ENCODE measurements around the gene COQ3.

The COQ3 gene, protein sequence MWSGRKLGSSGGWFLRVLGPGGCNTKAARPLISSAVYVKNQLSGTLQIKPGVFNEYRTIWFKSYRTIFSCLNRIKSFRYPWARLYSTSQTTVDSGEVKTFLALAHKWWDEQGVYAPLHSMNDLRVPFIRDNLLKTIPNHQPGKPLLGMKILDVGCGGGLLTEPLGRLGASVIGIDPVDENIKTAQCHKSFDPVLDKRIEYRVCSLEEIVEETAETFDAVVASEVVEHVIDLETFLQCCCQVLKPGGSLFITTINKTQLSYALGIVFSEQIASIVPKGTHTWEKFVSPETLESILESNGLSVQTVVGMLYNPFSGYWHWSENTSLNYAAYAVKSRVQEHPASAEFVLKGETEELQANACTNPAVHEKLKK

DNA sequence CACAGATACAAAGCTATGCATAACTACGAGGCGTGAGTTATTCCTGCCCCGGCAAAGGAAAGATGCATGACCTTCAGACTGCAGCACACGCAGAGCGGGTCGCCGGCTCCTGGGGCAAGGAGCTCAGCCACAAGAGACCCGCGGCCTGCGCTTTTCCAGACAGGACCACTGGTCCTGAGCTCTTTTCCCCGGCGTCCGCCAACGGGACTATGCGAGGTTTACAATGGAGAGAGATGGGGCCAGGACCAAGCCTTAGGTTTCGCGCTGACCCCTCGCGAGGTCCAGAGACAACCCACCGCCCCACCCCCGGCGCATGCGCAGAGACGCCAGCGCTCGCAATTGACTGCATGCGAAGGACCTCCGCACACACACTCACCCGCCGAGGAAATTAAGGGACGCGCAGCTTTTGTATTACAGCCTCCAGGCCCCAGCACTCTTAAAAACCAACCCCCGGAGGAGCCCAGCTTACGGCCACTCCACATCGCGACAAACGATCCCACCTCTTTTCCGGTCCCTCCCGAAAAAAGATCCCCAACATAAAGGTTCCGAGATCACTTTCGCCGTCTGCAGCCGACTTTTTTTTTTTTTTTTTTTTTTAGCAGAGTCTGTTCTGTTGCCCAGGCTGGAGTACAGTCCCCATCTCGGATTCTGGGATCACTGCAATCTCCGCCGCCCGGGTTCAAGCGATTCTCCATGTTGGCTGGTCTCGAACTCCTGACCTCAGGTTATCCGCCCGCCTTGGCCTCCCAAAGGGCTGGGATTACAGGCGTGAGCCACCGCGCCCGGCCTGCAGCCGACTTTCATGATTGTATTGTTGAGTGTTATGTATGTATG, at the start of gene COQ3:
TSS of gene COQ3 (minus strand) at position 498 of the 834 bp plus-strand sequence. CDS start at position 482, 16 bp downstream.
- peak; percentile 65 for DNase-seq

DNA sequence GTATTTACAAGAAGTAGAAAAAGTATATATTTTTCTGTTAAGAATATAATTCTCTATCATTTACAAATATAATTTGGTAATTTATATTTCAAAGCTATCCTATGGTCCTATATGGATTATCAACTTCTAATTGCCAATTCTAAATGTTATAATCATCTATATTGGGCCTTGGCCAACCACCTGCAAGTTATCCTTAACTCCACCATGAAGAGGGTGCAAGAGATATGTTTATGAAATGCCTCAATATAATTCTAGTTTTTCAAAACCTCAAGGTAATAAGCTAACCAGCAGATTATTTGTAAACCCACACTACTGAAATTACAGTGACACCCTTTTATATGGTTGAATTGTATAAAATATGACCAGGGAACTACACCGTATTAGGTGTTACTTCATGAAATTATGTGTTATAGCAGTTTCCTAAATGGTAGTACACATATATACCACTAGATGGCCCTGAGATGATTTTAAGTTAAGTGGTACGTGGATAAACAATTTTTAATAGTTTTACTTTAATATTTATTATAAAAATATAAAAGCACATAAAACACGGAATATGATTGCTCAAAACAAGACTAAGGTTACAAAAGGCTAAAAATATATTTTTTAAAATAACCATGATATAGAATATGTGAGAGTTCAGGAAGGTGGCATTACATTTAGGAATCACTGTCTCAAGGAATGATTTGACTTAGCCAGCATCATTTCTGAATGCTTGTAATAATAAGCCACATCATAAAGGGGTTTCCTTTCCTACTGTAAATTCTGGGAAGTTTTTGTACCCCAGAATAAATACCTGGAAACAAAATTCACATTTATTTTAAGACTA, 40.9 kb upstream of the COQ3 start:
- DNase-seq: no peak

DNA sequence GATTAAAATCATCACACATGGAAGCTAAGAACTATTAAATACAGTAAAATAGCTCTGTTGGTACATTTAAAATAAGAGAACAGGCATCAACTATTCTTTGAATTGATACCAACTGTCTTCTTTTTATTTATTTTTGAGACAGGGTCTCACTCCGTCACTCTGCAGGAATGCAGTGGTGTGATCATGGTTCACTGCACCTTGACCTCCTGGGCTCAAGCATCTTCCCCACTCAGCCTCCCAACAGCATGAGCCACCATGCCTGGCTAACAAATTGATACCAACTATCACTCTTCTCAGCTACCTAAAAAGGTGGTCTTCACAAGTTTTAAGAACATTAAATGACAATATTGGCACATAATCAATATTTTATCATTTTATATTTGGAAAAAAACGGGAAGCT, 38.9 kb upstream of the COQ3 start:
- no peak for DNase-seq

DNA sequence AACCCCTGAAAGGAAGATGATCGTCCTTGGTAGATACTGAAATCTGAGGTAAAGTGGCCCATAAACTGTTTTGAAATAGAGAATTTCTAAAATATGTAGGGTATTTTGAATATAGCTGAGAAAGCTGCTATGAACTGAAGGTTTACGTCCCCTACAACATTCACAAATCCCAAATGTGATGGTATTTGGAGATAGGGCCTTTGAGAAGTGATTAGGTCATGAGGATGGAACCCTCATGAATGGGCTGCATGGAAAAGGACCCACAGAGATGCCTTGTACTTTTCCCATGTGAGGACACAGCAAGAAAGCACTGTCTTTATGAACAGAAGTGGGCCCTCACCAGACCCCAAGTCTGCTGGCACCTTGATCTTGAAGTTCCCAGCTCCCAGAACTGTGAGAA, 37.9 kb upstream of the COQ3 start:
- DNase-seq: no peak

DNA sequence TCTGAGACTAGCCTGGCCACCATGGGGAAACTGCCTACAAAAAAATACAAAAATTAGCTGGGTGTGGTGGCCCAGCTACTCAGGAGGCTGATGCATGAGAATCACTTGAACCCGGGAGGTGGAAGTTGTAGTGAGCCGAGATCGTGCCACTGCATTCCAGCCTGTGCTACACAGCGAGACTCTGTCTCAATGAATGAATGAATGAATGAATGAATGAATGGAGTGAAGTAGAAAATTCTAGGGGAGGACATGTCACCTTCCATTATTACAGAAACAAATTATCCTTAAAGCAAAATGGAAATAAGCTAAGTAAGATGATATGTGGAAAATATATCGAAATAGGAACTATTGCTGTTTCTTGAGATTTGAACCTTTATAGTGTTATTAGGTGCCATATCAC, 34.0 kb upstream of the COQ3 start:
- DNase-seq: no peak

DNA sequence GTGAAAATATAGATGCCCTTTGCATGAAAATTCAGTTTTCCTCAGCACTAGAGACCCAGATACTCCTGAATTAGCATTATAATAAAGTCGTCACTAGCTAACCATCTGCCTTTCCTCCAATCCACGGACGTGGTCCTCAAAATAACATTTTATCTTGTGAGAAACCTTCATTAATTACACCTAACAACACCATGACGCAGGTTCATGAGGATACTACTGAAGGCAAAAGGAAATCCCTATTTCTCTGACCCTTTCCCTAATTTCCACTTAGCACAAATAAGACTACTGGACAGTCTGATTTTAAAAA, 32.4 kb upstream of the COQ3 start:
- DNase-seq: no peak

DNA sequence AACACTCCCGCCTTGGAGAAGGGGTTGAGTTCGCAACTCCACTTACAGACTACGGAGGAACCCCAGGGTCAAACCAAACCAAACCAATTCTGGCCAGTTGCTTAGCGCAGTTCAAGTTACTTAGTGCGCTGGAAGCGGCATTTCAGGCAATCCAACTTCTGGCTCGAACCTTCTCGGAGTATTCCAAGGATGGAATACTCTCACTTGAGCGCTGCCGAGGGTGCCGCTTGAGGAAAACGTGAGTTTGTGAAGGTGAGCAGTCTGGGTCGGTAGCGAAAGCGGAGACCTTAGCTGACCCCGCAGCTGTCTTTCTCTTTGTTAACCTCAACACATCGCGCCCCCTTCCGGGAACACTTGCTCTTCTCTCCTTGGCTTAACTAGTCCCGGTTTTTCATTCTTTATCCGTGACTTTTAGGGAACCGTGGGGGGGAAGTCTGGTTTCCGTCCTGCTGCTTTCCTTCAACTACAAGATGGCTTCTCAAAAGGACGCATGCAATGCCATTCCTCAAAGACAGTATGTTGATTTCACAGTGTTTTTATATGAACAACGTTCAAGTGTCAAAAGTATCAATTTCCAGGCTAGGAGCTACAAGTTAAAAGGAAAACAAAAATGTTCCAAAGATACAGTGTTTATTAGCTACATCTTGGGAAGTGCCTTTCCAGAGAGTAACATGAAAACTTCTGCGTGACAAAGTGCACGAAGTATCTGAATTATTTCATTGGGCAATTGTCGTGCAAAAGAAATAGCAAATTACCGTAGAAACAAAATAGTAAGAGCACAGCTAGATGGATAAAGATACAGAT, 31.9 kb upstream of the COQ3 start:
- DNase-seq: peak; percentile 59

DNA sequence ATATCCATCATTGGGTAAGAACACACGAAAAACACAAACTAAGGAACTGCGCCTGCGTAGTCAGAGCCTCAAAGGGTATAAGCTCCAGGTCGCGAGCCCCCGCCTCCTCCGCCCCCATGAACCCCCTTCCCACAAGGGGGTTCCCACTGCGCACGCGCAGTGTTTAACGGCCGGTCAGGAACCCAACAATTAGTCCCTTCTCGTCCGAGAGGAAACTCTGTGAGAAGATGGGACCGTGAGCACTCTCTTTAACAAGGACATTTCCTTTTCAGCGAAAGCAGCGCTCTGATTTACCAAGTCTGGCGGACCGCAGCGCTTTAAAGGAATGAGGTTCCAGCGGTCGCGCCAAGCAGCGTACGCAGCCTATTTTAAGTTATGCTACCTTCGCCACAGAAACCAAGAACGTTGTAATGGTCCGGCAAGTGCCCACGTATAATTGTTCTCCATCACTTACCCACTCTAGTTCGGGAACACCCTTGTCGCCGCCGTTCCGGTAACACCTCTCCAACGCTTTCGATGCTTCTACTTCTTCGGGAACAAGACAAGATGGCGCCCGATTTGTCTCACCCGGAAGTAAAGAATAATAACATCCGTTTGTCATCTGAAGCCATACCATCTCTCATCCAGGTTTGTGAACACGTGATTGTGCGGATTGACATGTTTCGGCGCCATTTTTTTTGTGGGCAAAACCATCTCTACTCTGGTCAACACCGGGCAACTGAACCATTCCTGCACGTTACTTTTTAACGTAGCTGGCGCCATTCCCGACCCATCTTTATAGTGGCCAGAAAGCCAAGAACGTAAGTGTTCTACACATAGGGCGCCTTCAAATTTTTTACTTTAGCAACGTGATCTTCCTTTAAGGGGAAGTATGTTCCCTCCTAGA, 31.0 kb upstream of the COQ3 start, which contains the start of gene PNISR:
TSS of gene PNISR (minus strand) at position 548 of the 886 bp plus-strand sequence. CDS start 10,649 bp downstream, outside the sequence.
- DNase-seq: peak; percentile 87

DNA sequence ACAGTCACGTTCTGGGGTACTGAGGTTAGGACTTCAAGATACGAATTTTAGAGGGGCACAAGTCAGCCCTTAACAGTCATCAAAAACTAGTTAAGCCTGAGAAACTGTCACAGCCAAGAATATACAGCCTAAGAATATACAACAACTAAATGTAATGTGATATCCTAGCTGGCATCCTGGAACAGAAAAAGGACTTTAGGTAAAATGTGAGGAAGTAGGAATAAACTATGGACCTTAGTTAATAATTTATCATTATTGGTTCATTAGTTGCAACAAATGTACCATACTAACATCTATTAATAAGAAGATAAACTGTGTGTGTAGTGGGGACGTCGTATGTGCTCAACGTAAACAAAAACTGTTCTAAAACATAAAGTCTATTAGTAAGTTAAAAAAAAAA, 30.0 kb upstream of the COQ3 start:
- no peak for DNase-seq

DNA sequence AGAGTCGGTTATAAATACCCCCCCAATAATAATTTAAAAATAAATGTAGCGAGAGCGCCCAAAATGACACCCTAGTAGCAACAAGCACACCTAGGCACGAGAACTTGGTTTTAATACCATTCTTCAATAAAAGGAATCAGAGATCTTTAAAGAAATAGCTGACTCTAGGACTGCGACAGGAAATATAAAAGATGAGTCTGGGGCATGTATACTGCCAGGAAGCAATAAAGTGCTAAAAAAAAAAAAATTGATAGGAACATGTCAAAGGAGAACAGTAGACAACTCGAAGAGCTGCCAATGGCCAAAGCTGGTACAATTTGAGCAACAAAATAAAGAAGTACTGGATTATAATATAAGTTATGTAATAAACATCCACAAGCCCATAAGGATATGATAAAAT, 28.9 kb upstream of the COQ3 start:
- DNase-seq: no peak

DNA sequence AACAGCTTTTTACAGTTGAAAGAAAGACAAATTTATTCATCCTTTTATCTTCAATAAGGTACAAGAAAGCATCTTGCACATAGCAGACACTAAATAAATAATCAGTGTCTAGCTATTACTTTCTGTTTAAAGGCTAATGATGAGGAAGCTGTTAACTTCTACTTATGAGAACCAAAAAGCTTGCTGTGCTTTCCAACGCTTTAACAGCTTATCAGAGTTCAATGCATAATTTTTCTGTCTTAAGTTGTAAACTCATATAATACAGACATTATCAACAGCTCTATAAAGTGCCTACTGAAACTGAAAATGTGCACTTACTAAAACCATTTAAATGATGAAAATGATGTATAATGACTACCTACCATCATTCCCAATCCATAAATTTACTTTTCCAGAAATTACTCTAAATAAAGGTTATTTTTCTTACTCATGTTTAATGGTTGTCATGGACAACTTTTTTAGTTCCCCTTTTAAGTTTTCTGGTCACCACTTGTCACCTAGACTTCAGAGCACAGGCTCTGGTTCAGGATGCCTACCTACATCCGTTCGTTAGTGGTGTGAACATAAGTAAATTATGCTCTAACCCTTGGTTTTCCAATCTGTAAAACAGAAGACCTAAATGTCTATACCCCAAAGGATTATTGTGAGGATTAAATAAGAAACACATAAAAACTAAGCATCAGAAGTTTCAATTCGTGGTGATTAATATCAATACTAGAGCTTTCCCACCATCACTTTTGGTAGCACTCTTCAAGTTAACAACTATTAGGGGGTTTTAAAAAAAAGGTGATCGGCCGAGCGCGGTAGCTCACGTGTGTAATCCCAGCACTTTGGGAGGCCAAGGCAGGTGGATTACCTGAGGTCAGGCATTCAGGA, 23.1 kb upstream of the COQ3 start:
- no peak for DNase-seq

DNA sequence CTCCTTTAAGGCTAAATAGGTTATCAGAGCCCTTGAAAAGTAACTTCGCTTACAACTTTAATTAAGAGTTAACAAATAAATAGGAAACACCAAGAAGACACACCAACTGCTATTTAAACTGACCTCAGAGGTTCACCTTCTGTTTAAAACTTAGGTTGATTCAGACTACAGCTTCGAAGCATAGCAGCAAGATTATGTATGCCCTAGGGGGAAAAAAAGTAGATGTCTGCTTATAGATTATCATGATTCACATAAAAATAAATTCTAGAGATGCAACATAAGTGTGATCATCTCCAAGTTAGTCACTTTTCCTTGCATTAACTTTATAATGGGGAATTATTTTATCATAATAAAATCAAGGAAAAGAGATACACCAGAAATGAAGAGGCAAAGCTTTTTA, 22.2 kb upstream of the COQ3 start:
- DNase-seq: no peak

DNA sequence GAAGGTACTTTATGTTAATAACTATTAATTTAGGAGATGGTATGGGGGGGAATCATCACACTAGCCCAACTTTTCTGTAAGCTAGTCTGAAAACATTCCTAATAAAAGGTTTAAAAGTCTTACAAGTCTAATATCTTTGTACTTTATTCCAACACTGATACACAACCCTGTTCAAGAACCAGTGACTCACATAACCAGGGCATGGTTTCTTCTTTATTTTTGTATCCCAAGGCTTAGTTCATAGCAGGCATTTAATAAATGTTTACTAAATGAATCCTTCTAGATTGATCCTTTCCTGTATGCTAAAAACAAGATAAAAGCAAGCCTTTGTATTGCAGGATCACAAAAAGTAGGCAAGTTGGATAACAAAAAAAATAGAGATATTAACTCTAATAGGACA, 21.5 kb upstream of the COQ3 start:
- DNase-seq: no peak

DNA sequence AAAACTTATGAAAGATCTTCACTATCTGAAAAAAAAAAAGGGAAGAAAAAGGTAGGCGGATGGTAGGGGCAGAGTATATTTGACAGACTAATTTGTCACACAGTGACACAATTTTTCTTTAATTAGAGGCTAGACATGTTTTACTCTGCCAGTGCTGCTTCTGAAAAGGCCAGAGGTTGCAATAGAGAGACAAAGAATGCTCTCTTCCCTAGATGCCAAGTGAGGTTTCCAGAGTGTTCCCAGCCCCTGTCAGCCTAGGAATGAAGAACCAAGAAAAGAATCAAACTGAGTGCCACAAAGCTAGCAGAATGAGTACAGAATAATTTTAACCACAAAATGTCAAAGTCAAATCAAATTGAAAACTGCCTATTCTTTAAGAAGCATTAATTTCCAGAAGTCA, 18.1 kb upstream of the COQ3 start:
- no peak for DNase-seq

DNA sequence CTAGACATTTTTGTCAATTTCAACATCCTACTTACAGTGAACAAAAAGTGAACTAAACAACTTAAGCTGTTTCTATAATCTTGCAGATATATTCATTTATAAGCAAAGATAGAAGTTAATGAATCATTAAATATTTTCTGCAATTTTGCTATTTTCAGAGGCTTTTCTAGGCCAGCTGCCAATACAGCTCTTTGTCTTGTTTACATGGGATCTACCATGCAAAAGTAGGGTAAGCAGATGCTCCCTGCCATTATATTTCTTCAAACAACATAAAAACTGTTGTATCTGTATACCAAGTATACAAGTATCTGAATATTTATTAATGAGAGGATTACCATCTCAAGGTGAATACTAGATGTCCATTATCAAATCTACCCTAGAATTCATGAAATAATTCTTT, 15.7 kb upstream of the COQ3 start:
- no peak for DNase-seq

DNA sequence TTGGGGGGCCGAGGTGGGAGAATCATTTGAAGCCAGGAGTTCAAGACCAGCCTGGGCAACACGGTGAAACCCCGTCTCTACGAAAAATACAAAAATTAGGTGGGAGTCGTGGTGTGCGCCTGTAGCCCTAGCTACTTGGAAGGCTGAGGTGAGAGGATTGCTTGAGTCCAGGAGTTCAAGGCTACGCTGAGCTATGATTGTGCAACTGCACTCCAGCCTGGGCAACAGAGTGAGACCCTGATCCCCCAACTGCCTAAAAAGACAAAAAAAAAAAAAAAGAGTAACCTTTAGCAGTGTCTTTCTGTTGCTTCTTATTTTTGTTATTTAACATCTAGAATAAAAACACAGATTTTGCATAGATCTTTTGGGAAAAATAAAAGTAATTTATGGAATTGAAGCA, 13.1 kb upstream of the COQ3 start:
- no peak for DNase-seq

DNA sequence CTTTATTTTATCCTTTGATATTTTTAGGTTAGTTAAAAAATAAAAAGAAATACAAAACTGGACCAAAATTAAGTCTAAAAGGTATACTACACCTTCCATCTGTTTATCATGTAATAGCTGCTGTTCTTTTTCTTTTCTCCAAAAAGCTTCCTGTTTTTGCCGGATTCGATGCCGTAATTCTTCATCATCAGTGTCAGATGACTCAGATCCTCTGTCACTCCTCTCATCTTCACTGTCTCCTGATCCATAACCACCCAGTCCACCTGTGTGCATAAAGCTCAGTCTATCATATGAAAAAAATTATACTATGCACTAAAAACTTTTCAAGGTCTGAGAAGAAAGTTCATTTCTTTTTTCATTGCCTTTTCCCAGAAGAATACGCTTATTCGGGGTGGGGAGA, 8.5 kb upstream of the COQ3 start:
- DNase-seq: no peak

DNA sequence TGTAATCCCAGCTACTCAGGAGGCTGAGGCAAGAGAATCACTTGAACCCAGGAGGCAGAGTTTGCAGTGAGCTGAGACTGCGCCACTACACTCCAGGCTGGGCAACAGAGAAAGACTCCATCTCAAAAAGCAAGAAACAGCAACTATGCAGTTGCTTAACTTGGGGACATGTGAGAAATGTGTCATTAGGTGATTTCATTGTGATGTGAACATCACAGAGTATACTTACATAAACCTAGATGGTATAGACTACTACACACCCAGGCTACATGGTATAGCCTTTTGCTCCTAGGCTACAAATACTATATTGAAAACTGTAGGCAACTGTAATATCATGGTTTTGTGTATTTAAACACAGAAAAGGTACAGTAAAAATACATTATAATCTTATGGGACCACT, 3.3 kb upstream of the COQ3 start:
- no peak for DNase-seq

DNA sequence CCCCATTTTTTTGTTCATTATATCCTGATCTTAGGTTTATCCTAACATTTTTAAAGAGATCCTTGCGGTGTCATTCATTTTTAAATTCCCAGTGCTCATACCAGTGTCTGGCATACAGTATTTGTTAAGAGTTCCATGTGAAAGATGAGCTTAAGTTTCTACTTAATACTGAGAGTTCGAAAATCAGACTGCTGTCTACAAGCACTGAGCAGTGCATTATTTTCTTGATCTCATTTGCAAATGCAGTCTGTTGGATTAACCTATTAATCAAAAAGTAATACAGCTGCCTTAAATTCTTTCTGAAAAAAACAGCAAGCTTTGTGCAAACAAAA, 663 bp downstream of the COQ3 start:
- no peak for DNase-seq

DNA sequence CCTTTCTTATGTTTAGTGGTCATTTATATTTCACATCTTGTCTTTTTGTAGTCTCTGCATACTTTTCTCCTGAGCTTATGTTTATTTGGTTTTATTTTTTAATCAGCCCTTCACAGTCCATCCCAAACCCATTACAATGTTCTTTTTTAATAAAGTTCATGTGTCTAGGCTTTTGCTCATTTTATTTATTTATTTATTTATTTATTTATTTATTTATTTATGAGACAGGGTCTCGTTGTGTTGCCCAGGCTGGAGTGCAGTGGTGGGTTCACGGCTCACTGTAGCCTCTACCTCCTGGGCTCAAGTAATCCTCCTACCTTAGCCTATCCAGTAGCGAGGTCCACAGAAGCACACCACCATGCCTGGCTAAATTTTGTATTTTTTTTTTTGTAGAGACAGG, 3.1 kb downstream of the COQ3 start:
- no peak for DNase-seq

DNA sequence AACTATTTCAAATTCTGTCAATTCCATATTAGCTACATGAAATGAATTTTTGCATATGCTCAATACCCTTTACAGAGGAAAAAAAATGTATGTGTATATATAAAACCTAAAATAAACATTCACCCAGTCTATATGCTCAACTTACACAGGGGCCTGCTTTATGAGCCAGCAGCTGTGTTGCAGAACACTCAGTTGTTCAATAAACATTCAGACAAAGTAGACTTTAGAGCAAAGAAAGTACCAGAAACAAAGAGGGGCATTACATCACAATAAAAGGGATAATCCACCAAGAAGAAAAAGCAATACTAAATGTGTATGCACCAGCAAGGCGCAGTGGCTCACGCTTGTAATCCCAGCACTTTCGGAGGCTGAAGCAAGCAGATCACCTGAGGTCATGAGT, 9.5 kb downstream of the COQ3 start:
- DNase-seq: no peak

Data from stimulated activated CD4-positive, alpha-beta T cell treated with anti-CD3 and anti-CD28 coated beads, Interleukin-1b, Interleukin-23, amount 100 ng/mL, for 48 hours (primary cell).